ENCODE results near the gene VWF.

Gene VWF

GRCh38 chr12:6120796-6121473 lies 3.5 kb downstream of the VWF start:
- no peaks in the 10 kb centered on the region for H3K27me3 ChIP-seq (ENCODE audit: insufficient read depth, low read length)
- H2AFZ ChIP-seq (ENCODE audit: low read length, unreplicated experiment) = no peak overlapping the region

GRCh38 chr12:6118891-6119568 lies 5.4 kb downstream of the VWF start:
- no peak overlapping the region for H3K27ac ChIP-seq (ENCODE audit: low read depth, low read length)
- no peak overlapping the region for H3K4me3 ChIP-seq (ENCODE audit: low read depth, low read length)
- H3K79me2 ChIP-seq (ENCODE audit: control insufficient read depth, insufficient read depth, low read length, unreplicated experiment) = no peaks in the 10 kb centered on the region
- H3K27me3 ChIP-seq (ENCODE audit: insufficient read depth, low read length) = no peaks in the 10 kb centered on the region
- no peaks in the 10 kb centered on the region for H3K36me3 ChIP-seq (ENCODE audit: insufficient read depth, low read length)
- no peaks in the 10 kb centered on the region for H3K4me1 ChIP-seq (ENCODE audit: control insufficient read depth, insufficient read depth, low read length, unreplicated experiment)
- H2AFZ ChIP-seq (ENCODE audit: low read length, unreplicated experiment) = no peak overlapping the region

More at GRCh38 chr12:6120796-6121473, 3.5 kb downstream of the VWF start:
- Histone ChIP-seq H3K36me3 (ENCODE audit: insufficient read depth, low read length) (no peaks in the 10 kb centered on the region), H3K27ac (ENCODE audit: low read depth, low read length) (no peak overlapping the region), H3K79me2 (ENCODE audit: control insufficient read depth, insufficient read depth, low read length, unreplicated experiment) (no peaks in the 10 kb centered on the region), H3K4me3 (ENCODE audit: low read depth, low read length) (no peak overlapping the region), H3K4me1 (ENCODE audit: control insufficient read depth, insufficient read depth, low read length, unreplicated experiment) (no peaks in the 10 kb centered on the region)

- Histone ChIP-seq H2AFZ (ENCODE audit: low read length, unreplicated experiment) (no peak overlapping the region), H3K36me3 (ENCODE audit: insufficient read depth, low read length) (no peaks in the 10 kb centered on the region), H3K27ac (ENCODE audit: low read depth, low read length) (no peak overlapping the region), H3K79me2 (ENCODE audit: control insufficient read depth, insufficient read depth, low read length, unreplicated experiment) (no peaks in the 10 kb centered on the region), H3K27me3 (ENCODE audit: insufficient read depth, low read length) (no peaks in the 10 kb centered on the region), H3K4me3 (ENCODE audit: low read depth, low read length) (no peak overlapping the region), H3K4me1 (ENCODE audit: control insufficient read depth, insufficient read depth, low read length, unreplicated experiment) (no peaks in the 10 kb centered on the region)
Observed at GRCh38 chr12:6116471-6117021, 7.9 kb downstream of the VWF start.

- Histone ChIP-seq H3K27me3 (ENCODE audit: insufficient read depth, low read length) (no peaks in the 10 kb centered on the region), H3K4me3 (ENCODE audit: low read depth, low read length) (no peak overlapping the region), H3K36me3 (ENCODE audit: insufficient read depth, low read length) (no peaks in the 10 kb centered on the region), H3K4me1 (ENCODE audit: control insufficient read depth, insufficient read depth, low read length, unreplicated experiment) (no peaks in the 10 kb centered on the region), H3K27ac (ENCODE audit: low read depth, low read length) (no peak overlapping the region), H2AFZ (ENCODE audit: low read length, unreplicated experiment) (no peak overlapping the region), H3K79me2 (ENCODE audit: control insufficient read depth, insufficient read depth, low read length, unreplicated experiment) (no peaks in the 10 kb centered on the region)
Observed at GRCh38 chr12:6115389-6115788, 9.1 kb downstream of the VWF start.

- Histone ChIP-seq H3K4me3 (ENCODE audit: low read depth, low read length) (no peak overlapping the region), H3K27me3 (ENCODE audit: insufficient read depth, low read length) (no peaks in the 10 kb centered on the region), H3K4me1 (ENCODE audit: control insufficient read depth, insufficient read depth, low read length, unreplicated experiment) (no peaks in the 10 kb centered on the region), H3K36me3 (ENCODE audit: insufficient read depth, low read length) (no peaks in the 10 kb centered on the region), H3K79me2 (ENCODE audit: control insufficient read depth, insufficient read depth, low read length, unreplicated experiment) (no peaks in the 10 kb centered on the region), H3K27ac (ENCODE audit: low read depth, low read length) (no peak overlapping the region), H2AFZ (ENCODE audit: low read length, unreplicated experiment) (no peak overlapping the region)
Observed at GRCh38 chr12:6114476-6114870, 10.0 kb downstream of the VWF start.

- H3K4me3 ChIP-seq (ENCODE audit: low read depth, low read length) = no peak overlapping the region
- no peaks in the 10 kb centered on the region for H3K27me3 ChIP-seq (ENCODE audit: insufficient read depth, low read length)
- H3K27ac ChIP-seq (ENCODE audit: low read depth, low read length) = no peak overlapping the region
- H2AFZ ChIP-seq (ENCODE audit: low read length, unreplicated experiment) = no peak overlapping the region
- no peaks in the 10 kb centered on the region for H3K4me1 ChIP-seq (ENCODE audit: control insufficient read depth, insufficient read depth, low read length, unreplicated experiment)
- H3K36me3 ChIP-seq (ENCODE audit: insufficient read depth, low read length) = no peaks in the 10 kb centered on the region
- H3K79me2 ChIP-seq (ENCODE audit: control insufficient read depth, insufficient read depth, low read length, unreplicated experiment) = no peaks in the 10 kb centered on the region
Observed at GRCh38 chr12:6113691-6114475, 10.6 kb downstream of the VWF start.

GRCh38 chr12:6112004-6112403 lies 12.5 kb downstream of the VWF start:
- no peaks in the 10 kb centered on the region for H3K36me3 ChIP-seq (ENCODE audit: insufficient read depth, low read length)
- no peak overlapping the region for H2AFZ ChIP-seq (ENCODE audit: low read length, unreplicated experiment)
- no peak overlapping the region for H3K27ac ChIP-seq (ENCODE audit: low read depth, low read length)

GRCh38 chr12:6110006-6110405 lies 14.5 kb downstream of the VWF start:
- no peaks in the 10 kb centered on the region for H3K4me1 ChIP-seq (ENCODE audit: control insufficient read depth, insufficient read depth, low read length, unreplicated experiment)
- H3K27ac ChIP-seq (ENCODE audit: low read depth, low read length) = no peak overlapping the region
- no peaks in the 10 kb centered on the region for H3K79me2 ChIP-seq (ENCODE audit: control insufficient read depth, insufficient read depth, low read length, unreplicated experiment)
- no peaks in the 10 kb centered on the region for H3K27me3 ChIP-seq (ENCODE audit: insufficient read depth, low read length)
- no peak overlapping the region for H2AFZ ChIP-seq (ENCODE audit: low read length, unreplicated experiment)
- H3K36me3 ChIP-seq (ENCODE audit: insufficient read depth, low read length) = no peaks in the 10 kb centered on the region
- no peak overlapping the region for H3K4me3 ChIP-seq (ENCODE audit: low read depth, low read length)

More at GRCh38 chr12:6112004-6112403, 12.5 kb downstream of the VWF start:
- Histone ChIP-seq H3K79me2 (ENCODE audit: control insufficient read depth, insufficient read depth, low read length, unreplicated experiment) (no peaks in the 10 kb centered on the region), H3K4me3 (ENCODE audit: low read depth, low read length) (no peak overlapping the region), H3K27me3 (ENCODE audit: insufficient read depth, low read length) (no peaks in the 10 kb centered on the region), H3K4me1 (ENCODE audit: control insufficient read depth, insufficient read depth, low read length, unreplicated experiment) (no peaks in the 10 kb centered on the region)

GRCh38 chr12:6106218-6106617 lies 18.3 kb downstream of the VWF start:
- Histone ChIP-seq H3K4me1 (ENCODE audit: control insufficient read depth, insufficient read depth, low read length, unreplicated experiment) (no peaks in the 10 kb centered on the region), H3K4me3 (ENCODE audit: low read depth, low read length) (no peak overlapping the region), H2AFZ (ENCODE audit: low read length, unreplicated experiment) (no peak overlapping the region), H3K36me3 (ENCODE audit: insufficient read depth, low read length) (no peaks in the 10 kb centered on the region), H3K27ac (ENCODE audit: low read depth, low read length) (no peak overlapping the region), H3K27me3 (ENCODE audit: insufficient read depth, low read length) (no peaks in the 10 kb centered on the region), H3K79me2 (ENCODE audit: control insufficient read depth, insufficient read depth, low read length, unreplicated experiment) (no peaks in the 10 kb centered on the region)

- no peaks in the 10 kb centered on the region for H3K36me3 ChIP-seq (ENCODE audit: insufficient read depth, low read length)
- no peak overlapping the region for H2AFZ ChIP-seq (ENCODE audit: low read length, unreplicated experiment)
- no peaks in the 10 kb centered on the region for H3K79me2 ChIP-seq (ENCODE audit: control insufficient read depth, insufficient read depth, low read length, unreplicated experiment)
- H3K27ac ChIP-seq (ENCODE audit: low read depth, low read length) = no peak overlapping the region
- no peaks in the 10 kb centered on the region for H3K27me3 ChIP-seq (ENCODE audit: insufficient read depth, low read length)
- no peaks in the 10 kb centered on the region for H3K4me1 ChIP-seq (ENCODE audit: control insufficient read depth, insufficient read depth, low read length, unreplicated experiment)
- H3K4me3 ChIP-seq (ENCODE audit: low read depth, low read length) = no peak overlapping the region
Observed at GRCh38 chr12:6104842-6105241, 19.6 kb downstream of the VWF start.

Data from ACC112 (cell line).